ENCODE results near the gene ZNF157. TPM values are rescaled to one million over a fixed set of nuclear protein-coding genes. Genes with fewer than 3 reads are reported as not detected.

ZNF157 gene
- 0.81 TPM in 2 replicates for total RNA-seq (2021)
- long read RNA-seq, partial matches to known transcripts = 0 of 5 reads
- long read RNA-seq, other reads (novel, unspliced or antisense) = 5 of 5 reads

- Histone ChIP-seq H3K23ac (ENCODE audit: insufficient read length, low read depth, low read length) (no peak within 1 kb of the TSS), H3K79me1 (ENCODE audit: insufficient read depth, low read depth, low read length, poor library complexity, severe bottlenecking) (no peaks in the 10 kb centered on the region), H4K8ac (replicated peaks; ENCODE audit: insufficient read length, low read depth, low read length) (no peak within 1 kb of the TSS), H2AK5ac (ENCODE audit: insufficient read length, low read length) (no peak within 1 kb of the TSS), H4K91ac (ENCODE audit: insufficient read length, low read depth, low read length) (no peak within 1 kb of the TSS), H2AFZ (ENCODE audit: low read length) (no peak within 1 kb of the TSS), H3K4me1 (ENCODE audit: insufficient read depth, low read length) (peaks cover 3% of the 10 kb centered on the region; the same call in 1 of the 2 replicates), H4K20me1 (ENCODE audit: control insufficient read depth, insufficient read depth, insufficient read length) (no peaks in the 10 kb centered on the region), H2BK20ac (ENCODE audit: low read depth, low read length, poor library complexity, severe bottlenecking) (no peak within 1 kb of the TSS), H3K14ac (ENCODE audit: insufficient read depth, low read length) (no peak within 1 kb of the TSS), H3K4me2 (ENCODE audit: insufficient read depth, insufficient read length, low read length) (no peak within 1 kb of the TSS), H3K27me3 (ENCODE audit: insufficient read depth, low read length) (no peaks in the 10 kb centered on the region), H3K56ac (ENCODE audit: insufficient read length, low read depth, low read length) (no peak within 1 kb of the TSS), H3T11ph (ENCODE audit: low read length) (no peak within 1 kb of the TSS), H4K5ac (ENCODE audit: insufficient read length, low read depth, low read length) (no peak within 1 kb of the TSS), H3K18ac (ENCODE audit: insufficient read length, low read depth, low read length) (no peak within 1 kb of the TSS), H2BK15ac (ENCODE audit: low read depth, low read length) (no peak within 1 kb of the TSS), H3K4ac (ENCODE audit: low read depth, low read length) (no peak within 1 kb of the TSS), H2BK12ac (ENCODE audit: insufficient read length, low read depth, low read length) (no peak within 1 kb of the TSS), H2BK5ac (ENCODE audit: insufficient read length, low read length) (no peak within 1 kb of the TSS), H3K79me2 (ENCODE audit: insufficient read depth, low read length) (no peaks in the 10 kb centered on the region), H3K27ac (ENCODE audit: insufficient read length, low read depth, low read length) (no peak within 1 kb of the TSS), H3K23me2 (ENCODE audit: insufficient read length, low read depth, low read length, poor library complexity, severe bottlenecking) (no peaks in the 10 kb centered on the region), H2BK120ac (ENCODE audit: low read depth, low read length, poor library complexity, severe bottlenecking) (no peak within 1 kb of the TSS), H3K9me3 (ENCODE audit: control insufficient read depth, low read depth, low read length) (no peaks in the 10 kb centered on the region), H3K9ac (ENCODE audit: extremely low read depth, insufficient read length, low read length) (no peak within 1 kb of the TSS)
- DNase-seq = no peak
- Mint-ChIP-seq H3K4me3 (no peak within 1 kb of the TSS; a peak in 1 of 5 replicates), H3K27me3 (ENCODE audit: low read depth) (peaks cover 2% of the 10 kb centered on the region; the same call in 1 of the 2 replicates), H3K9me3 (peaks cover 51 to 67% of the 10 kb centered on the region in 2 experiments), H3K27ac (no peak within 1 kb of the TSS; a peak in 1 of 7 replicates), H3K36me3 (ENCODE audit: insufficient read depth in 1 of 3, low read depth in 3 of 3) (peaks cover 0 to 13% (median 2%) of the 10 kb centered on the region in 3 experiments; a peak in 4 of 7 replicates), H3K4me1 (peaks cover 4 to 12% of the 10 kb centered on the region in 2 experiments; a peak in 2 of 4 replicates)
- no peak for TF ChIP-seq CTCF (conservative IDR thresholded peaks at IDR 0.05)
- no CpG with 5 or more reads among the region's 3 CpGs for WGBS (ENCODE audit: extremely low coverage, insufficient read length, low lambda C conversion rate)
These were observed at the start of gene ZNF157 for GRCh38 chrX:47370278-47370677. TSS of gene ZNF157 (plus strand) at chrX:47370578. CDS start at chrX:47370669, 91 bp downstream.
